NCI-H460 (cell line): ENCODE measurements around the gene EMP2. TPM values are rescaled to one million over a fixed set of nuclear protein-coding genes. Genes with fewer than 3 reads are reported as not detected.
"Not testable (repeated sequence)": the region's sequence is repeated elsewhere in the genome, so short reads cannot be mapped to it uniquely, and the experiment has no call there.

ENCODE experiments used
- DNase-seq: peaks from one replicate; pipeline ENCODE4 v3.0.0-alpha.2; 2016; ENCODE audit warnings: low read depth; ENCODE audit errors: extremely low read depth
- polyA plus RNA-seq: library from polyadenylated mRNA; depleted of rRNA; stranded (reverse); fragments of >200 nt; gene quantifications from 2 replicates; pipeline ENCODE4 v1.2.3, GENCODE V29; 2014; cell fraction: nucleus; rRNA removed
- total RNA-seq: library from RNA; depleted of rRNA; stranded (reverse); fragments of >200 nt; shearing (Covaris generic); gene quantifications from 2 replicates; pipeline ENCODE4 v1.2.3, GENCODE V29; 2014; rRNA removed

EMP2 gene, protein sequence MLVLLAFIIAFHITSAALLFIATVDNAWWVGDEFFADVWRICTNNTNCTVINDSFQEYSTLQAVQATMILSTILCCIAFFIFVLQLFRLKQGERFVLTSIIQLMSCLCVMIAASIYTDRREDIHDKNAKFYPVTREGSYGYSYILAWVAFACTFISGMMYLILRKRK
- total RNA-seq, result 13.7 and 14.6 TPM in 2 replicates
- polyA plus RNA-seq, result 19.3 and 22.8 TPM in 2 replicates

GRCh38 chr16:10579965-10580882 lies at the start of gene EMP2:
Gene EMP2, minus strand, starts transcription at chr16:10580598. Its CDS starts 32,981 bp downstream, at chr16:10547617.
- peak; percentile 62 for DNase-seq

GRCh38 chr16:10629592-10629963 lies 49.2 kb upstream of the EMP2 start:
- DNase-seq, result no peak

DNA sequence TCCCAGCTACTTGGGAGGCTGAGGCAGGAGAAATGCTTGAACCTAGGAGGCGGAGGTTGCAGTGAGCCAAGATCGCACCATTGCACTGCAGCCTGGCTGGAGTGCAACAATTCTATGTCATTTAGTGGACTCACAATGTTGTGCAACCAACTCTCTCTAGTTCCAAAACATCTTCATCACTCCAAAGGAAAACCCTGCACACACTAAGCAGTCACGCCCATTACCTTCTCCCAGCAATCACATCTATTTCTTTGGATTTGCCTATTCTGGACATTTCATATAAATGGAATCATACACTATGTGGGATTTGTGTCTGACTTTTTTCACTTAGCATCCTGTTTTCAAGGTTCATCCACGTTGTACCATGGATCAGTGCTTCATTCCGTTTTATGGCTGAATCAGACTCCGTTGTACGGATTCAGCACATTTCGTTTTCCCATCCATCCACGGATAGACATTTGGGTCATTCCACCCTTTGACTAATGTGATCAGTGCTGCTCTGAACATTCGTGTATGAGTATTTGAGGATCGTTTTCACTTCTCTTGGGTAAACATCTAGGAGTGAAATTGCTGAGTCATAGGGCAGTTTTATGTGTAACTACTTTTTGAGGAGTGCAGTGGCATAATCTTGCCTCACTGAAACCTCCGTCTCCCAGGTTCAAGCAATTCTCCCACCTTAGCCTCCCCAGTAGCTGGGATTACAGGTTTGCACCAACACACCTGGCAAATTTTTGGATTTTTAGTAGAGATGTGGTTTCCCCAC lies 45.4 kb upstream of the EMP2 start:
- DNase-seq, result peak; percentile 53

DNA sequence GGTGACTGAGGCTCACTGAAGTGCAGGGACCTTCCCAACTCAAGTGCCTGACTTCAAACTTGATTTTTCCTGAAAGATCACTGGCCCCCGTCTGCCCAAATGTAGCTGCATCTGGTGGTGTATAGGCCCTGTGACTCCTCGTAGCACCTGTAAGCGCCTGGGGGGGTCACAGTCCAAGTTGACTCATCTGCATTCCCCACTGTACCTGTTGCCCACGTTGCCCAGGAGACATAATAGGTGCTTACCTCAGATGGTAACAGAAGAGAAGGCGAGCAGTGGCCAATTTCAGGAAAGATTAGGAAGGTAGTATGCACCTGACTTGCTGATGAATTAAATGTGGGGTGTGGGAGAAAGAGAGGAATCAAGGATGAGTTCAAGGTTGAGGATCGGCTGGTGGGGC lies 44.1 kb upstream of the EMP2 start:
- no peak for DNase-seq

DNA sequence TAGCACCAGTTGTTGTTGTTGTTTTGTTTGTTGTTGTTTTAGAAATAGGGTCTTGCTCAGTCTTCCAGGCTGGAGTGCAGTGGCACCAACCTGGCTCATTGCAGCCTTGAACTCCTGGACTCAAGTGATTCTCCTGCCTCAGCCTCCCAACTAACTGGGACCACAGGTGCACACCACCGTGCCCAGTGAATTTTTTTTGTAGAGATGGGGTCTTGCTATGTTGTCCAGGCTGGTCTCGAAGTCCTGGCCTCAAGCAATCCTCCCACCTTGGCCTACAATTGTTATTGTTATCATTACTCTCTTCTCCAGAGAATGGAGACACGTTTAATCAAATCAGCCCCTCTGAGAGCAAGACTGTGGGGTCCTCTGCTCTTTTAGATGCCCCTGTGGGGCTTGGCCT lies 42.7 kb upstream of the EMP2 start:
- no peak for DNase-seq

- no peak for DNase-seq
Measured at GRCh38 chr16:10622036-10622921, 41.9 kb upstream of the EMP2 start.

DNA sequence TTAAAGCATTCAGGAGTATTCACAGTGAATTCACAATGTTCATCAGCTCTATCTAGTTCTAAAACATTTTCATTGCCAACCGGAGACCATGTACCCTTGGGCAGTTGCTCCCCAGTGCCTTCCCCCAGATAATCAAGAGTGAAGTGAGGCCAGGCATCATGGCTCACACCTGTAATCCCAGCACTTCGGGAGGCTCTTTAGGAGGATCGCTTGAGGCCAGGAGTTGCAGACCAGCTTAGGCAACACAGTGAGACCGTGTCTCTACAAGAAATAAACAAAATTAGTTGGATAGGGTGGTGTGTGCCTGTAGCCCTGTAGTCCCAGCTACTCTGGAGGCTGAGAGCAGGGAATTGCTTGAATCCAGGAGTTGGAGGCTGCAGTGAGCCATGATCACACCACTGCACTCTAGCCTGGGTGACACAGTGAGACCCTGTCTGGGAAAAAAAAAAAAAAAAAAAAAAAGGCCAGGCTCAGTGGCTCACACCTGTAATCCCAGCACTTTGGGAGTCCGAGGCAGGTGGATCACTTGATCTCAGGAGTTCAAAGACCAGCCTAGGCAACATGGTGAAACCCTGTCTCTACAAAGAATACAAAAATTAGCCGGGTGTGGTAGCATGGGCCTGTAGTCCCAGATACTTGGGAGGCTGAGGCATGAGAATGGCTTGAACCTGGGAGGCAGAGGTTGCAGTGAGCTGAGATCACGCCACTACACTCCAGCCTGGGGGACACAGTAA lies 41.0 kb upstream of the EMP2 start:
- DNase-seq, result not testable (repeated sequence)

GRCh38 chr16:10620120-10620519 lies 39.7 kb upstream of the EMP2 start:
- DNase-seq, result no peak

DNA sequence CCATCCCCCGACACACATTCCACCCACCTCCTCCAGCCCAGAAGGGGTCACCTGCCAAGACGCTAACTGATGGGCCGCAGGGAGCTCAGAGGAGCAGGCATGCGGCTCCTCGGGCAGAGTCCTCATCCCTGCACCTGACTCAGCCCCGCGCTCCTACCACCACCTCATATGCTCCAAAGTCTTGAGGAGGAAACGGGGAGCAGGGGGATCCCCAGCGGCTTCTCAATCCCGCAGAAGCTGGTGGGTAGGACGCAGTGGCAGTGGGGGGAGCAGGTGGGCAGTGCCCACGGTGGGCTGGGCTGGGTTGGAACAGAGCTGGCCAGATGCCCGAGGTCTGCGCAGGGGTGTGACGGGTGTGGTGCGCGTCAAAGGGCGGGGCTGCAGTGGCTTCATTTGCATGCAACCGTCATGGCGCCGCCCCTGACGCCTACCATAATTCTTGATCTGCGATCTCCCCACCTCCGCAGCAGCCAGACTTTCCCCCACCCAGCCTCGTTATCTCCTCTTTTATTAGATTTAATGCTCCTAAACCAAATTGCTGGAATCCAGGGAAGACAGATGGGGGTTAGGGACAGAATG lies 39.0 kb upstream of the EMP2 start:
- DNase-seq, result peak; percentile 59

GRCh38 chr16:10618710-10619209 lies 38.4 kb upstream of the EMP2 start:
- no peak for DNase-seq

- DNase-seq, result no peak
Measured at GRCh38 chr16:10617662-10618420, 37.4 kb upstream of the EMP2 start.

- DNase-seq, result peak; percentile 60
Measured at GRCh38 chr16:10616756-10617640, 36.6 kb upstream of the EMP2 start.

- DNase-seq, result no peak
Measured at GRCh38 chr16:10616419-10616755, 36.0 kb upstream of the EMP2 start.

- no peak for DNase-seq
Measured at GRCh38 chr16:10614685-10615084, 34.3 kb upstream of the EMP2 start.

GRCh38 chr16:10613785-10614485 lies 33.5 kb upstream of the EMP2 start:
- DNase-seq, result no peak

GRCh38 chr16:10612649-10613179 lies 32.3 kb upstream of the EMP2 start:
- DNase-seq, result no peak
